HepG2 (cell line): Measurements from ENCODE around the gene FAM170A. TPM values are rescaled to one million over a fixed set of nuclear protein-coding genes. Genes with fewer than 3 reads are reported as not detected.
A peak's percentile ranks its signal among the peaks of the same experiment; 100 is the strongest.

Experiments
- ATAC-seq: fragments of 200-7000 bp; cut with Tn5 transposase; 3 replicates; pipeline ENCODE4 v1.9.1; 2020; ENCODE audit warnings: mild to moderate bottlenecking, moderate library complexity
- BruUV-seq: library from RNA; stranded (reverse); fragments of 400-500 nt; replicated peaks from 2 replicates; lab custom pipeline; 2021; lab: Mats Ljungman, UMichigan
- CTCF ChIA-PET: fragments of 300-600 bp; formaldehyde crosslinking; extraction: SDS; loops from one replicate; lab custom pipeline; 2021; ENCODE audit warnings: low total read pairs, inconsistent platforms, low intra/inter-chr PET ratio; lab: Yijun Ruan, JAX
- POLR2A ChIA-PET: fragments of 350-600 bp; sonication (Branson Sonifier 250); formaldehyde crosslinking; loops from one replicate; lab custom pipeline; 2020; ENCODE audit warnings: antibody characterized with exemption, inconsistent platforms; lab: Yijun Ruan, JAX
- DNase-seq: peaks from one replicate; pipeline ENCODE4 v3.0.0-alpha.2; 2015; ENCODE audit warnings: low spot score
- FAIRE-seq: peaks from 3 replicates; lab custom pipeline; 2011; peaks lifted over from hg19 to GRCh38; lab: Jason Lieb, UNC
- H2AFZ ChIP-seq: one replicate; pipeline ENCODE4 v1.6.1; 2011; ENCODE audit warnings: low read length, inconsistent platforms
- H3K27ac ChIP-seq: fragments of 300-600 bp; 3 replicates; pipeline ENCODE4 v1.8.0; 2011; ENCODE audit warnings: mixed run types, mild to moderate bottlenecking, mixed read lengths, low read length, inconsistent platforms; ENCODE audit not compliant: insufficient read depth; ENCODE audit errors: extremely low read length
- H3K27me3 ChIP-seq, 2 experiments: fragments of 200-600 bp in 1 of 2; 2 replicates in 1 of 2; 3 replicates in 1 of 2; pipeline versions ENCODE4 v1.6.0 to v1.8.0; 2011; ENCODE audit warnings: low read length in 2 of 2, mild to moderate bottlenecking in 2 of 2, moderate library complexity in 2 of 2, inconsistent platforms in 1 of 2; ENCODE audit not compliant: insufficient read depth in 2 of 2, control insufficient read depth in 1 of 2
- H3K36me3 ChIP-seq, 2 experiments: fragments of 200-600 bp in 1 of 2; replicated peaks in 1 of 2; 2 replicates in 1 of 2; 3 replicates in 1 of 2; pipeline versions ENCODE4 v1.5.1 to v1.8.0; 2011; ENCODE audit warnings: low read length in 2 of 2, inconsistent platforms in 1 of 2; ENCODE audit not compliant: insufficient read depth in 2 of 2, control insufficient read depth in 1 of 2
- H3K4me1 ChIP-seq: 2 replicates; pipeline ENCODE4 v1.5.1; 2012; ENCODE audit warnings: low read length, inconsistent platforms; ENCODE audit not compliant: insufficient read depth
- H3K4me2 ChIP-seq: 2 replicates; pipeline ENCODE4 v1.6.0; 2011; ENCODE audit warnings: low read depth, low read length, inconsistent platforms
- H3K4me3 ChIP-seq, 3 experiments: fragments of 200-600 bp in 1 of 3; sonication (generic), shearing (Covaris generic) in 1 of 3; replicated peaks in 1 of 3; 2 replicates each; pipeline ENCODE4 v1.5.1; 2011 to 2016; ENCODE audit warnings: low read length in 3 of 3, inconsistent platforms in 2 of 3, low read depth in 2 of 3, mild to moderate bottlenecking in 2 of 3, control low read depth in 1 of 3, mixed read lengths in 1 of 3; ENCODE audit not compliant: insufficient read depth in 1 of 3
- H3K79me2 ChIP-seq: one replicate; pipeline ENCODE4 v1.6.1; 2011; ENCODE audit warnings: low read length, inconsistent platforms; ENCODE audit not compliant: insufficient read depth
- H3K9ac ChIP-seq: 2 replicates; pipeline ENCODE4 v1.6.0; 2011; ENCODE audit warnings: mild to moderate bottlenecking, low read depth, low read length, inconsistent platforms; ENCODE audit not compliant: insufficient read depth
- H3K9me3 ChIP-seq: 2 replicates; pipeline ENCODE4 v1.5.1; 2012; ENCODE audit warnings: mild to moderate bottlenecking, low read length
- H4K20me1 ChIP-seq: 2 replicates; pipeline ENCODE4 v1.6.0; 2011; ENCODE audit warnings: inconsistent platforms, mild to moderate bottlenecking, low read length, moderate library complexity; ENCODE audit not compliant: insufficient read depth
- ATRX ChIP-seq: sonication (generic); formaldehyde crosslinking; IDR thresholded peaks from 2 replicates; pipeline ENCODE4 v1.4.0; 2020; ENCODE audit warnings: missing genetic modification reagents, borderline replicate concordance
- CREB1 ChIP-seq, 2 experiments: fragments of 450-650 bp in 1 of 2; IDR thresholded peaks; 2 replicates each; pipeline ENCODE4 v1.6.1; 2016 to 2017; ENCODE audit warnings: control low read depth in 1 of 2, mild to moderate bottlenecking in 1 of 2, missing compliant biosample characterization in 1 of 2, missing genetic modification characterization in 1 of 2
- DNMT1 ChIP-seq: sonication (generic); formaldehyde crosslinking; IDR thresholded peaks from 2 replicates; pipeline ENCODE4 v1.5.1; 2020; ENCODE audit warnings: mild to moderate bottlenecking, missing genetic modification reagents
- GATAD2A ChIP-seq: IDR thresholded peaks from 2 replicates; pipeline ENCODE4 v1.6.1; 2016
- KDM1A ChIP-seq: IDR thresholded peaks from 2 replicates; pipeline ENCODE4 v1.6.1; 2016; ENCODE audit warnings: missing compliant biosample characterization
- KDM6A ChIP-seq: IDR thresholded peaks from 2 replicates; pipeline ENCODE4 v1.6.1; 2016; ENCODE audit warnings: low read depth
- KLF15 ChIP-seq: sonication (generic); formaldehyde crosslinking; IDR thresholded peaks from 2 replicates; pipeline ENCODE4 v1.8.1; 2023; ENCODE audit warnings: borderline replicate concordance, mild to moderate bottlenecking, inconsistent platforms, missing genetic modification reagents, mixed read lengths
- MTA1 ChIP-seq: sonication (generic); formaldehyde crosslinking; IDR thresholded peaks from 2 replicates; pipeline ENCODE4 v1.4.0; 2020; ENCODE audit warnings: missing genetic modification reagents, mild to moderate bottlenecking, borderline replicate concordance
- PAF1 ChIP-seq: IDR thresholded peaks from 2 replicates; pipeline ENCODE4 v1.6.1; 2016; ENCODE audit warnings: missing genetic modification reagents, missing compliant biosample characterization
- TCF7L2 ChIP-seq: IDR thresholded peaks from 2 replicates; pipeline ENCODE4 v1.6.1; 2011; ENCODE audit warnings: mild to moderate bottlenecking, low read depth, low read length, moderate library complexity
- XRCC5 ChIP-seq: fragments of 200-400 bp; formaldehyde crosslinking; optimal IDR thresholded peaks from 2 replicates; pipeline ENCODE3; 2017; ENCODE audit warnings: mild to moderate bottlenecking, low read length
- WGBS: methylation state at CpG from one replicate; pipeline ENCODE4 v1.1.6; 2017; ENCODE audit warnings: low lambda C conversion rate; 5-methylcytosine and 5-hydroxymethylcytosine counted together
- in situ Hi-C: cut with HindIII; loops from 2 replicates; pipeline ENCODE4 v1.10.0; 2017; ENCODE audit warnings: low pct_unique_long_range_greater_than_20kb; ENCODE audit not compliant: extremely low pct_ligation_motif_present
- intact Hi-C: fragments of 100-400 bp; cut with micrococcal nuclease; formaldehyde crosslinking; loops from one replicate; pipeline ENCODE4 v1.10.0; 2022; ENCODE audit not compliant: unreplicated experiment
- polyA plus RNA-seq, 8 experiments: library from polyadenylated mRNA; depleted of rRNA in 3 of 8; stranded (reverse) in 7 of 8; unstranded in 1 of 8; fragments of >200 nt; fragmentation: Illumina TruSeq in 4 of 8; extraction: Trizol in 4 of 8; gene quantifications; 2 replicates each; pipeline versions ENCODE4 v1.2.1 to v1.2.3, GENCODE V29; 2011 to 2016; ENCODE audit warnings: low read depth in 4 of 8, missing spikeins in 1 of 8, mixed read lengths in 1 of 8; ENCODE audit not compliant: insufficient read depth in 1 of 8
- total RNA-seq, 5 experiments: library from RNA; depleted of rRNA; stranded (reverse); fragments of >200 nt; fragmentation: Illumina TruSeq; extraction: Trizol; gene quantifications; 2 replicates each; pipeline ENCODE4 v1.2.3, GENCODE V29; 2016; ENCODE audit warnings: low read depth in 1 of 5
- TF ChIP-seq, protein P1 (sequence below): sonication (generic); formaldehyde crosslinking; IDR thresholded peaks from 2 replicates; pipeline ENCODE4 v1.4.0; 2020; ENCODE audit warnings: missing genetic modification reagents, low read depth, mild to moderate bottlenecking, borderline replicate concordance

Gene FAM170A
- total and polyA plus RNA-seq, 2 of the 13 experiments (the other 11 are each of a cell fraction or from before 2014, with no cell fraction given): 0.09 TPM; not detected in 1

- Histone ChIP-seq H4K20me1 (no peaks in the 10 kb centered on the region), H3K36me3 (no peaks in the 10 kb centered on the region), H3K27me3 (no peaks in the 10 kb centered on the region; a peak in 1 of 5 replicates), H3K4me2 (no peak overlapping the region), H2AFZ (no peak overlapping the region), H3K4me3 (no peak overlapping the region), H3K9me3 (no peaks in the 10 kb centered on the region), H3K4me1 (no peaks in the 10 kb centered on the region), H3K79me2 (no peaks in the 10 kb centered on the region), H3K27ac (no peak overlapping the region), H3K9ac (no peak overlapping the region)
- DNase-seq (no peak), ATAC-seq (no peak), FAIRE-seq (no peak)
- intact Hi-C loops (no loop called here), in situ Hi-C loops (no loop called here)
- TF ChIP-seq MTA1: no peak
- no peak for TF ChIP-seq XRCC5
- no peak for TF ChIP-seq PAF1 (CRISPR knock-in tag)
- TF ChIP-seq ATRX (CRISPR knock-in tag): no peak
- 0 out of 2 replicates have a peak, but pooled peaks have one; percentile 34 for TF ChIP-seq CREB1 (IDR thresholded peaks at IDR 0.05)
- no peak for TF ChIP-seq CREB1 (CRISPR knock-in tag; IDR thresholded peaks at IDR 0.05)
- ChIA-PET CTCF (no interaction called here), POLR2A (no interaction called here)
- whole genome bisulfite sequencing: 2% methylated on average over 2 of the region's 2 CpGs
- no TSS peak for BruUV-seq
Observed at GRCh38 chr5:119597728-119598298, 31.5 kb upstream of the FAM170A start.

DNA sequence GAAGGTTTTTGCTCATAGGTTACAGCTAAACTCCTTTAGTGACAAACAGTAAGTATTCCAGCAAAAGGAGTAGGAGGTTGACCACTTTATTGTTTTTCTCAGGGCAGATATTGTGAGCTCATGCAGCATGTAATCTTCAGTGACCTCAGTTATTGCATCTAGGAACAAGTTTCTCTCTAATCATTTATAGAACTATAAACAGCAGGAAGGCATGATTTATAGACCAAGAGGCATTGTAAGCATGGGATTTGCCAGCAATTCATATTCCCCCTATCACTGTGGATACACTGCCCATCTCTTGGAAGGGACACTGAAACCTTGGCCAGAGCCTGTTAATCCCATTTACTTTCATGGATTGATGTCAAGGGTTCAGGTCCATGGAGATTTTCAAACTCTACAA, 15.4 kb upstream of the FAM170A start:
- Histone ChIP-seq H3K79me2 (no peaks in the 10 kb centered on the region), H3K27ac (no peak overlapping the region), H3K4me3 (no peak overlapping the region), H3K4me2 (no peak overlapping the region), H3K27me3 (no peaks in the 10 kb centered on the region), H4K20me1 (no peaks in the 10 kb centered on the region), H3K4me1 (no peaks in the 10 kb centered on the region), H3K36me3 (no peaks in the 10 kb centered on the region), H2AFZ (no peak overlapping the region), H3K9me3 (no peaks in the 10 kb centered on the region), H3K9ac (no peak overlapping the region)
- intact Hi-C loops: no loop called here
- TF ChIP-seq, protein P1, sequence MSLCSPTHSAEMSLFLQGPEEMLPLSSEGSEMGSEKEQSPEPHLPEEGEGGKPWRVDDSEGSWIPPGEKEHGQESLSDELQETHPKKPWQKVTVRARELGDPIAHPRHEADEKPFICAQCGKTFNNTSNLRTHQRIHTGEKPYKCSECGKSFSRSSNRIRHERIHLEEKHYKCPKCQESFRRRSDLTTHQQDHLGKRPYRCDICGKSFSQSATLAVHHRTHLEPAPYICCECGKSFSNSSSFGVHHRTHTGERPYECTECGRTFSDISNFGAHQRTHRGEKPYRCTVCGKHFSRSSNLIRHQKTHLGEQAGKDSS (CRISPR knock-in tag): no peak
- TF ChIP-seq KLF15 (no peak), TCF7L2 (no peak), GATAD2A (CRISPR knock-in tag) (no peak), KDM1A (no peak), KDM6A (no peak), DNMT1 (CRISPR knock-in tag) (no peak)
- in situ Hi-C loops: no loop called here
- CTCF ChIA-PET: no interaction called here
- BruUV-seq: no TSS peak
- POLR2A ChIA-PET: no interaction called here
- no peak for DNase-seq
- no peak for FAIRE-seq
- ATAC-seq: no peak
